Gastrocnemius medialis (tissue), 4 donors: ENCODE data around the gene LRRC27. TPM values are rescaled to one million over a fixed set of nuclear protein-coding genes. Genes with fewer than 3 reads are reported as not detected.
A peak's percentile ranks its signal among the peaks of the same experiment; 100 is the strongest.

Experiments used
- ATAC-seq, 2 donors: fragments of 150-250 bp; one replicate each; pipeline ENCODE4 v1.9.1; 2016
- DNase-seq, 2 donors: peaks; one replicate each; pipeline ENCODE4 v3.0.0-alpha.2; 2019
- H3K27ac ChIP-seq, 4 donors: fragments of 200-600 bp; sonication (generic); 1 replicate in 1 of 4; 2 replicates in 3 of 4; pipeline ENCODE4 v1.5.1; 2016 to 2018; ENCODE audit warnings: mild to moderate bottlenecking in 2 of 4, moderate library complexity in 1 of 4
- H3K27me3 ChIP-seq, 3 donors: fragments of 200-600 bp; sonication (generic) in 2 of 3; 1 replicate in 1 of 3; 2 replicates in 2 of 3; pipeline versions ENCODE4 v1.5.1 to v1.6.0; 2016 to 2019; ENCODE audit warnings: mild to moderate bottlenecking in 1 of 3, moderate library complexity in 1 of 3
- H3K36me3 ChIP-seq, 2 donors: fragments of 200-600 bp; sonication (generic) in 1 of 2; one replicate each; pipeline ENCODE4 v1.5.1; 2017 to 2018
- H3K4me1 ChIP-seq, 2 donors: fragments of 200-600 bp; sonication (generic) in 1 of 2; one replicate each; pipeline ENCODE4 v1.5.1; 2016 to 2017; ENCODE audit warnings: mild to moderate bottlenecking in 2 of 2
- H3K4me3 ChIP-seq, 4 donors: fragments of 200-600 bp; sonication (generic) in 3 of 4; 1 replicate in 1 of 4; 2 replicates in 3 of 4; pipeline ENCODE4 v1.5.1; 2016 to 2019; ENCODE audit warnings: mild to moderate bottlenecking in 2 of 4
- H3K9me3 ChIP-seq, 3 donors: fragments of 200-600 bp; sonication (generic) in 2 of 3; 1 replicate in 1 of 3; 2 replicates in 2 of 3; pipeline ENCODE4 v1.5.1; 2016 to 2019
- CTCF ChIP-seq, 5 experiments: fragments of 450-650 bp in 3 of 5; fragments of 200-600 bp in 2 of 5; sonication (generic) in 2 of 5; IDR thresholded peaks in 4 of 5; conservative IDR thresholded peaks in 1 of 5; 1 replicate in 4 of 5; 2 replicates in 1 of 5; pipeline ENCODE4 v1.5.1; 2016 to 2019; ENCODE audit warnings: antibody characterized with exemption in 5 of 5, mild to moderate bottlenecking in 3 of 5, moderate library complexity in 3 of 5
- POLR2A ChIP-seq, 2 donors: fragments of 450-650 bp; IDR thresholded peaks; one replicate each; pipeline ENCODE4 v1.6.1; 2017; ENCODE audit warnings: antibody characterized with exemption in 2 of 2, mild to moderate bottlenecking in 2 of 2, moderate library complexity in 2 of 2
- in situ Hi-C, 4 donors: fragments of 200-750 bp; cut with MboI; loops; one replicate each; pipeline versions ENCODE4 v1.15.0 to v1.8.0; 2017; ENCODE audit warnings: low sequenced_read_pairs in 4 of 4
- intact Hi-C: fragments of 100-400 bp; cut with DNase I; formaldehyde crosslinking; loops from one replicate; pipeline ENCODE4 v1.15.1; 2023; ENCODE audit warnings: low total_unique reads
- total RNA-seq, 4 donors: library from RNA; depleted of rRNA; stranded (reverse); fragments of >200 nt; gene quantifications; one replicate each; pipeline versions ENCODE4 v1.1.0 to v1.2.3, GENCODE V29; 2016

LRRC27 gene
- total RNA-seq, 4 donors from 2014 or later: 1.0 to 7.0 (median 4.1) TPM

- no peak overlapping the region for H3K4me3 ChIP-seq
- no peaks in the 10 kb centered on the region for H3K9me3 ChIP-seq
- no peaks in the 10 kb centered on the region for H3K36me3 ChIP-seq
- intact Hi-C loops: loop anchor here (10.0 kb wide), 1 partner anchor 185 kb away; no protein-coding TSS in a partner anchor
- in situ Hi-C loops: loop anchor here (5.0 to 25.0 kb wide), 4 partner anchors 53 to 248 kb away; partner anchors contain the start of gene INPP5A (in 1 of the 4)
- ATAC-seq: no peak
- peak in 1 of 2 donors; percentile 11 for DNase-seq
- H3K27me3 ChIP-seq: no peaks in the 10 kb centered on the region
- H3K27ac ChIP-seq: no peak overlapping the region
- TF ChIP-seq POLR2A (IDR thresholded peaks at IDR 0.05): no peak
- no peak for TF ChIP-seq CTCF (IDR thresholded peaks at IDR 0.05 in 4 of 5, conservative IDR thresholded peaks at IDR 0.05 in 1 of 5)
- H3K4me1 ChIP-seq: peaks cover 0 to 10% of the 10 kb centered on the region in 2 donors
Measured at GRCh38 chr10:132389433-132390169, 57.6 kb downstream of the LRRC27 start.

- in situ Hi-C loops: loop anchor here in 3 of 4 donors (5.0 to 25.0 kb wide), 3 partner anchors 52 to 247 kb away; partner anchors contain the start of gene INPP5A (in 1 of the 3)
- peak in 1 of 2 donors; percentile 5 for DNase-seq
- peaks cover 1 to 12% of the 10 kb centered on the region in 2 donors for H3K4me1 ChIP-seq
Measured at GRCh38 chr10:132390170-132390920, 58.4 kb downstream of the LRRC27 start.

GRCh38 chr10:132390921-132391675 is 59.1 kb downstream of the LRRC27 start:
- Histone ChIP-seq H3K27ac (no peak overlapping the region), H3K9me3 (no peaks in the 10 kb centered on the region), H3K36me3 (no peaks in the 10 kb centered on the region), H3K4me3 (no peak overlapping the region), H3K27me3 (no peaks in the 10 kb centered on the region), H3K4me1 (peaks cover 5 to 20% of the 10 kb centered on the region in 2 donors)
- DNase-seq (peak in 1 of 2 donors; percentile 9), ATAC-seq (no peak)
- TF ChIP-seq CTCF (IDR thresholded peaks at IDR 0.05 in 4 of 5, conservative IDR thresholded peaks at IDR 0.05 in 1 of 5) (no peak), POLR2A (IDR thresholded peaks at IDR 0.05) (no peak)
- intact Hi-C loops (loop anchor here (10.0 kb wide), 1 partner anchor 184 kb away; no protein-coding TSS in a partner anchor), in situ Hi-C loops (loop anchor here in 3 of 4 donors (5.0 to 25.0 kb wide), 3 partner anchors 51 to 246 kb away; partner anchors contain the start of gene INPP5A (in 1 of the 3))

More at GRCh38 chr10:132390170-132390920, 58.4 kb downstream of the LRRC27 start:
- Histone ChIP-seq H3K27ac (no peak overlapping the region), H3K27me3 (no peaks in the 10 kb centered on the region), H3K9me3 (no peaks in the 10 kb centered on the region), H3K36me3 (no peaks in the 10 kb centered on the region), H3K4me3 (no peak overlapping the region)
- TF ChIP-seq CTCF (IDR thresholded peaks at IDR 0.05 in 4 of 5, conservative IDR thresholded peaks at IDR 0.05 in 1 of 5) (no peak), POLR2A (IDR thresholded peaks at IDR 0.05) (no peak)
- ATAC-seq: no peak
- intact Hi-C loops: loop anchor here (10.0 kb wide), 1 partner anchor 184 kb away; no protein-coding TSS in a partner anchor

- intact Hi-C loops: loop anchor here (10.0 kb wide), 1 partner anchor 183 kb away; no protein-coding TSS in a partner anchor
- Histone ChIP-seq H3K36me3 (no peaks in the 10 kb centered on the region), H3K4me3 (no peak overlapping the region), H3K4me1 (peaks cover 5 to 21% of the 10 kb centered on the region in 2 donors), H3K9me3 (no peaks in the 10 kb centered on the region), H3K27me3 (no peaks in the 10 kb centered on the region), H3K27ac (no peak overlapping the region)
- TF ChIP-seq POLR2A (IDR thresholded peaks at IDR 0.05) (no peak), CTCF (IDR thresholded peaks at IDR 0.05 in 4 of 5, conservative IDR thresholded peaks at IDR 0.05 in 1 of 5) (no peak)
- DNase-seq: peak in 1 of 2 donors; percentile 9
- no peak for ATAC-seq
- in situ Hi-C loops: loop anchor here in 3 of 4 donors (5.0 to 25.0 kb wide), 3 partner anchors 51 to 246 kb away; partner anchors contain the start of gene INPP5A (in 1 of the 3)
Measured at GRCh38 chr10:132391676-132392020, 59.7 kb downstream of the LRRC27 start.
